A204.1 (cell line): ENCODE data around the gene FMOD.

ENCODE experiments used
- FAIRE-seq: peaks from 2 replicates; lab custom pipeline; 2012; peaks lifted over from hg19 to GRCh38; lab: Jason Lieb, UNC

Gene FMOD

GRCh38 chr1:203351037-203351625 is at the start of gene FMOD:
Gene FMOD, minus strand, starts transcription at chr1:203351122. Its CDS starts 2,852 bp downstream, at chr1:203348270.
- FAIRE-seq: no peak

GRCh38 chr1:203396595-203397194 is 45.8 kb upstream of the FMOD start:
- no peak for FAIRE-seq

GRCh38 chr1:203395751-203396150 is 44.8 kb upstream of the FMOD start:
- no peak for FAIRE-seq

- no peak for FAIRE-seq
Observed at GRCh38 chr1:203390298-203390697, 39.4 kb upstream of the FMOD start.

- no peak for FAIRE-seq
Observed at GRCh38 chr1:203388683-203389082, 37.8 kb upstream of the FMOD start.

GRCh38 chr1:203382026-203382425 is 31.1 kb upstream of the FMOD start:
- FAIRE-seq: no peak

GRCh38 chr1:203381151-203381751 is 30.3 kb upstream of the FMOD start:
- FAIRE-seq: no peak

- FAIRE-seq: no peak
Observed at GRCh38 chr1:203380420-203381150, 29.7 kb upstream of the FMOD start.

- FAIRE-seq: no peak
Observed at GRCh38 chr1:203379825-203380224, 28.9 kb upstream of the FMOD start.

GRCh38 chr1:203378556-203379245 is 27.8 kb upstream of the FMOD start:
- FAIRE-seq: no peak

- FAIRE-seq: no peak
Observed at GRCh38 chr1:203373991-203374390, 23.1 kb upstream of the FMOD start.

- no peak for FAIRE-seq
Observed at GRCh38 chr1:203373002-203373401, 22.1 kb upstream of the FMOD start.

- FAIRE-seq: no peak
Observed at GRCh38 chr1:203371288-203371687, 20.4 kb upstream of the FMOD start.

- no peak for FAIRE-seq
Observed at GRCh38 chr1:203369666-203370065, 18.7 kb upstream of the FMOD start.

GRCh38 chr1:203368624-203369451 is 17.9 kb upstream of the FMOD start:
- no peak for FAIRE-seq

GRCh38 chr1:203367057-203367456 is 16.1 kb upstream of the FMOD start:
- FAIRE-seq: no peak

GRCh38 chr1:203366476-203366875 is 15.6 kb upstream of the FMOD start:
- FAIRE-seq: no peak

GRCh38 chr1:203364806-203365205 is 13.9 kb upstream of the FMOD start:
- no peak for FAIRE-seq

- no peak for FAIRE-seq
Observed at GRCh38 chr1:203364094-203364801, 13.3 kb upstream of the FMOD start.

- no peak for FAIRE-seq
Observed at GRCh38 chr1:203362720-203363025, 11.8 kb upstream of the FMOD start.
